Caco-2 (cell line): ENCODE measurements around the gene ATOH1. TPM values are rescaled to one million over a fixed set of nuclear protein-coding genes. Genes with fewer than 3 reads are reported as not detected.

ENCODE experiments used
- BruUV-seq: library from RNA; stranded (reverse); fragments of 400-500 nt; replicated peaks from 2 replicates; lab custom pipeline; 2021; lab: Mats Ljungman, UMichigan
- CTCF ChIA-PET: fragments of 300-600 bp; sonication (Branson Sonifier 250); formaldehyde crosslinking; loops from one replicate; lab custom pipeline; 2022; ENCODE audit warnings: antibody characterized with exemption; lab: Charles Lee
- POLR2A ChIA-PET: fragments of 300-600 bp; sonication (Branson Sonifier 250); formaldehyde crosslinking; loops from one replicate; lab custom pipeline; 2022; ENCODE audit warnings: antibody characterized with exemption; lab: Charles Lee
- DNase-seq, 2 experiments: peaks; one replicate each; pipeline versions ENCODE4 v3.0.0 to v3.0.0-alpha.2; 2020 to 2022
- H3K27me3 ChIP-seq: replicated peaks from 2 replicates; pipeline ENCODE4 v1.6.0; 2011; ENCODE audit warnings: low read length; ENCODE audit not compliant: control insufficient read depth, insufficient read depth
- H3K36me3 ChIP-seq: 2 replicates; pipeline ENCODE4 v1.5.1; 2011; ENCODE audit warnings: low read length; ENCODE audit not compliant: control insufficient read depth, insufficient read depth
- H3K4me1 ChIP-seq: fragments of 250-450 bp; sonication (Bioruptor Pico); 2 replicates; pipeline ENCODE4 v1.5.1; 2020; ENCODE audit warnings: mild to moderate bottlenecking
- H3K4me3 ChIP-seq: 2 replicates; pipeline ENCODE4 v1.5.1; 2011; ENCODE audit warnings: low read depth, mild to moderate bottlenecking, control low read depth, low read length
- H3K9me3 ChIP-seq: fragments of 250-450 bp; sonication (Bioruptor Pico); 2 replicates; pipeline ENCODE4 v1.5.1; 2020; ENCODE audit warnings: mild to moderate bottlenecking, moderate library complexity
- H3K27ac Mint-ChIP-seq: one replicate; pipeline ENCODE4 v1.8.0; 2022; ENCODE audit warnings: mixed read lengths; ENCODE audit not compliant: unreplicated experiment
- H3K27me3 Mint-ChIP-seq: one replicate; pipeline ENCODE4 v1.8.0; 2022; ENCODE audit warnings: mixed read lengths; ENCODE audit not compliant: insufficient read depth, unreplicated experiment
- H3K36me3 Mint-ChIP-seq: one replicate; pipeline ENCODE4 v1.8.0; 2022; ENCODE audit warnings: mild to moderate bottlenecking, mixed read lengths; ENCODE audit not compliant: insufficient read depth, unreplicated experiment
- H3K4me1 Mint-ChIP-seq: one replicate; pipeline ENCODE4 v1.8.0; 2022; ENCODE audit warnings: low read depth, mixed read lengths; ENCODE audit not compliant: unreplicated experiment
- H3K4me3 Mint-ChIP-seq: one replicate; pipeline ENCODE4 v1.8.0; 2022; ENCODE audit warnings: mild to moderate bottlenecking, moderate library complexity, mixed read lengths; ENCODE audit not compliant: unreplicated experiment
- H3K9me3 Mint-ChIP-seq: one replicate; pipeline ENCODE4 v1.8.0; 2022; ENCODE audit warnings: mixed read lengths; ENCODE audit not compliant: unreplicated experiment
- CTCF ChIP-seq, 2 experiments: fragments of 200-600 bp in 1 of 2; IDR thresholded peaks; 1 replicate in 1 of 2; 2 replicates in 1 of 2; pipeline versions ENCODE4 v1.5.1 to v1.8.0; 2011 to 2022; ENCODE audit warnings: antibody characterized with exemption in 1 of 2, control low read depth in 1 of 2, inconsistent platforms in 1 of 2, low read depth in 1 of 2, low read length in 1 of 2, mild to moderate bottlenecking in 1 of 2, moderate library complexity in 1 of 2; ENCODE audit not compliant: insufficient read depth in 1 of 2, severe bottlenecking in 1 of 2, unreplicated experiment in 1 of 2
- intact Hi-C: fragments of 100-400 bp; cut with micrococcal nuclease; formaldehyde crosslinking; loops from one replicate; pipeline ENCODE4 v1.10.0; 2022; ENCODE audit not compliant: unreplicated experiment
- total RNA-seq: library from RNA; stranded (reverse); gene quantifications from 2 replicates; pipeline ENCODE4 v1.2.3, GENCODE V29; 2022

The ATOH1 gene
- total RNA-seq, 1 experiment from 2014 or later: not detected

GRCh38 chr4:93831716-93832496, 3.4 kb downstream of the ATOH1 start:
- BruUV-seq: no TSS peak
- intact Hi-C loops: no loop called here
- no peak overlapping the region for H3K27ac Mint-ChIP-seq
- H3K27me3 ChIP-seq: peaks cover 3% of the 10 kb centered on the region
- no peaks in the 10 kb centered on the region for H3K36me3 Mint-ChIP-seq
- DNase-seq: no peak
- no peaks in the 10 kb centered on the region for H3K36me3 ChIP-seq
- ChIA-PET POLR2A (no interaction called here), CTCF (no interaction called here)
- no peaks in the 10 kb centered on the region for H3K9me3 ChIP-seq
- H3K9me3 Mint-ChIP-seq: no peaks in the 10 kb centered on the region
- H3K27me3 Mint-ChIP-seq: peaks cover 35% of the 10 kb centered on the region
- H3K4me3 Mint-ChIP-seq: no peak overlapping the region
- no peak overlapping the region for H3K4me3 ChIP-seq
- H3K4me1 Mint-ChIP-seq: peaks cover 6% of the 10 kb centered on the region
- no peak for TF ChIP-seq CTCF (IDR thresholded peaks at IDR 0.05; ENCODE audit: insufficient read depth in 1 of 2, low read depth in 1 of 2, low read length in 1 of 2, severe bottlenecking in 1 of 2, unreplicated experiment in 1 of 2)
- 0 out of 2 replicates have a peak, but pooled peaks cover 7% of the 10 kb centered on the region for H3K4me1 ChIP-seq

GRCh38 chr4:93834249-93835066, 5.9 kb downstream of the ATOH1 start:
- H3K4me1 ChIP-seq: 0 out of 2 replicates have a peak, but pooled peaks cover 2% of the 10 kb centered on the region
- H3K27me3 ChIP-seq: 0 out of 2 replicates have a peak, but pooled peaks cover 2% of the 10 kb centered on the region
- H3K27ac Mint-ChIP-seq: no peak overlapping the region
- intact Hi-C loops: no loop called here
- TF ChIP-seq CTCF (IDR thresholded peaks at IDR 0.05; ENCODE audit: insufficient read depth in 1 of 2, low read depth in 1 of 2, low read length in 1 of 2, severe bottlenecking in 1 of 2, unreplicated experiment in 1 of 2): no peak
- H3K36me3 Mint-ChIP-seq: no peaks in the 10 kb centered on the region
- no peaks in the 10 kb centered on the region for H3K4me1 Mint-ChIP-seq
- no TSS peak for BruUV-seq
- no peak overlapping the region for H3K4me3 Mint-ChIP-seq
- POLR2A ChIA-PET: no interaction called here
- H3K4me3 ChIP-seq: no peak overlapping the region
- DNase-seq: no peak
- peaks cover 21% of the 10 kb centered on the region for H3K27me3 Mint-ChIP-seq
- no peaks in the 10 kb centered on the region for H3K9me3 Mint-ChIP-seq
- H3K9me3 ChIP-seq: no peaks in the 10 kb centered on the region
- CTCF ChIA-PET: no interaction called here
- no peaks in the 10 kb centered on the region for H3K36me3 ChIP-seq

- BruUV-seq: no TSS peak
- no peak overlapping the region for H3K4me3 ChIP-seq
- 0 out of 2 replicates have a peak, but pooled peaks cover 1% of the 10 kb centered on the region for H3K27me3 ChIP-seq
- peaks cover 14% of the 10 kb centered on the region for H3K27me3 Mint-ChIP-seq
- CTCF ChIA-PET: no interaction called here
- no peak overlapping the region for H3K4me3 Mint-ChIP-seq
- POLR2A ChIA-PET: no interaction called here
- no peaks in the 10 kb centered on the region for H3K36me3 Mint-ChIP-seq
- intact Hi-C loops: no loop called here
- no peak for DNase-seq
- TF ChIP-seq CTCF (IDR thresholded peaks at IDR 0.05; ENCODE audit: insufficient read depth in 1 of 2, low read depth in 1 of 2, low read length in 1 of 2, severe bottlenecking in 1 of 2, unreplicated experiment in 1 of 2): no peak
- no peaks in the 10 kb centered on the region for H3K9me3 ChIP-seq
- H3K27ac Mint-ChIP-seq: no peak overlapping the region
- H3K9me3 Mint-ChIP-seq: no peaks in the 10 kb centered on the region
- H3K4me1 ChIP-seq: no peaks in the 10 kb centered on the region
- H3K36me3 ChIP-seq: no peaks in the 10 kb centered on the region
- no peaks in the 10 kb centered on the region for H3K4me1 Mint-ChIP-seq
Observed at GRCh38 chr4:93835929-93836328, 7.4 kb downstream of the ATOH1 start.
